ENCODE measurements around the gene ZSWIM6.

- no peak for TF ChIP-seq CTCF (IDR thresholded peaks at IDR 0.05; ENCODE audit: low read length)
- no peak for TF ChIP-seq EZH2 (IDR thresholded peaks at IDR 0.05; ENCODE audit: borderline replicate concordance, low read length)
Observed at GRCh38 chr5:61293071-61293470, 39.0 kb upstream of the ZSWIM6 start.
